ENCODE data around the gene ALG10. TPM values are rescaled to one million over a fixed set of nuclear protein-coding genes. Genes with fewer than 3 reads are reported as not detected.
"Not testable (repeated sequence)": the region's sequence is repeated elsewhere in the genome, so short reads cannot be mapped to it uniquely, and the experiment has no call there.

ALG10 gene
- total and polyA plus RNA-seq, 12 donors, result 1.8 to 18.1 (median 9.1) TPM

GRCh38 chr12:34038357-34038756 is 16.1 kb downstream of the ALG10 start:
- not testable (repeated sequence) for H3K9me3 ChIP-seq (replicated peaks in 1 of 3)

GRCh38 chr12:34046570-34046969 is 24.3 kb downstream of the ALG10 start:
- Histone ChIP-seq H3K27ac (no peak overlapping the region), H3K4me1 (replicated peaks in 1 of 2) (no peaks in the 10 kb centered on the region), H3K9me3 (replicated peaks in 1 of 3) (no peaks in the 10 kb centered on the region), H3K27me3 (no peaks in the 10 kb centered on the region), H3K4me3 (no peak overlapping the region), H3K36me3 (replicated peaks in 1 of 2) (no peaks in the 10 kb centered on the region)
- no peak for DNase-seq
- intact Hi-C loops (cut with DNase I), result no loop called here
- TF ChIP-seq POLR2A (IDR thresholded peaks at IDR 0.05) (no peak), CTCF (IDR thresholded peaks at IDR 0.05) (no peak)

More at GRCh38 chr12:34038357-34038756, 16.1 kb downstream of the ALG10 start:
- WGBS, 4 donors, result 73 to 87% (median 79%) methylated on average over 3 of the region's 3 CpGs
- H3K4me1 ChIP-seq (replicated peaks in 1 of 2); H3K4me3 ChIP-seq; intact Hi-C loops (cut with DNase I); H3K36me3 ChIP-seq (replicated peaks in 1 of 2); DNase-seq; H3K27me3 ChIP-seq; H3K27ac ChIP-seq: not testable (repeated sequence)
- peak in 1 of 6 experiments; percentile 9 for TF ChIP-seq CTCF (IDR thresholded peaks at IDR 0.05)

GRCh38 chr12:34047855-34048254 is 25.6 kb downstream of the ALG10 start:
- DNase-seq; H3K4me3 ChIP-seq; H3K27ac ChIP-seq; intact Hi-C loops (cut with DNase I); H3K4me1 ChIP-seq (replicated peaks in 1 of 2); H3K9me3 ChIP-seq (replicated peaks in 1 of 3); H3K36me3 ChIP-seq (replicated peaks in 1 of 2); H3K27me3 ChIP-seq: not testable (repeated sequence)
- WGBS, 4 donors, result 57 to 79% (median 69%) methylated on average over 2 of the region's 2 CpGs

- no peaks in the 10 kb centered on the region for H3K9me3 ChIP-seq (replicated peaks in 1 of 3)
- no peak overlapping the region for H3K27ac ChIP-seq
- TF ChIP-seq CTCF (IDR thresholded peaks at IDR 0.05), result no peak
- no peak for TF ChIP-seq POLR2A (IDR thresholded peaks at IDR 0.05)
- H3K27me3 ChIP-seq, result no peaks in the 10 kb centered on the region
- 89 to 96% (median 96%) methylated on average over 2 of the region's 2 CpGs for WGBS, 4 donors
- no peak overlapping the region for H3K4me3 ChIP-seq
- no peaks in the 10 kb centered on the region for H3K36me3 ChIP-seq (replicated peaks in 1 of 2)
- intact Hi-C loops (cut with DNase I), result no loop called here
- no peak for DNase-seq
- no peaks in the 10 kb centered on the region for H3K4me1 ChIP-seq (replicated peaks in 1 of 2)
Observed at GRCh38 chr12:34048714-34049113, 26.4 kb downstream of the ALG10 start.

GRCh38 chr12:34051486-34051885 is 29.2 kb downstream of the ALG10 start:
- Histone ChIP-seq H3K4me1 (replicated peaks in 1 of 2) (no peaks in the 10 kb centered on the region), H3K36me3 (replicated peaks in 1 of 2) (no peaks in the 10 kb centered on the region), H3K4me3 (no peak overlapping the region), H3K27ac (no peak overlapping the region), H3K27me3 (no peaks in the 10 kb centered on the region), H3K9me3 (replicated peaks in 1 of 3) (no peaks in the 10 kb centered on the region)
- TF ChIP-seq CTCF (IDR thresholded peaks at IDR 0.05) (no peak), POLR2A (IDR thresholded peaks at IDR 0.05) (no peak)
- WGBS, 4 donors, result 32 to 69% (median 58%) methylated on average over 1 of the region's 1 CpG
- intact Hi-C loops (cut with DNase I), result no loop called here
- no peak for DNase-seq
